ENCODE results near the gene SLC25A13. TPM values are rescaled to one million over a fixed set of nuclear protein-coding genes. Genes with fewer than 3 reads are reported as not detected.

The SLC25A13 gene
- total RNA-seq, 4 donors from 2014 or later: 24.2 to 51.1 (median 24.7) TPM

GRCh38 chr7:96314402-96315124 lies 7.3 kb downstream of the SLC25A13 start:
- TF ChIP-seq, protein P1, sequence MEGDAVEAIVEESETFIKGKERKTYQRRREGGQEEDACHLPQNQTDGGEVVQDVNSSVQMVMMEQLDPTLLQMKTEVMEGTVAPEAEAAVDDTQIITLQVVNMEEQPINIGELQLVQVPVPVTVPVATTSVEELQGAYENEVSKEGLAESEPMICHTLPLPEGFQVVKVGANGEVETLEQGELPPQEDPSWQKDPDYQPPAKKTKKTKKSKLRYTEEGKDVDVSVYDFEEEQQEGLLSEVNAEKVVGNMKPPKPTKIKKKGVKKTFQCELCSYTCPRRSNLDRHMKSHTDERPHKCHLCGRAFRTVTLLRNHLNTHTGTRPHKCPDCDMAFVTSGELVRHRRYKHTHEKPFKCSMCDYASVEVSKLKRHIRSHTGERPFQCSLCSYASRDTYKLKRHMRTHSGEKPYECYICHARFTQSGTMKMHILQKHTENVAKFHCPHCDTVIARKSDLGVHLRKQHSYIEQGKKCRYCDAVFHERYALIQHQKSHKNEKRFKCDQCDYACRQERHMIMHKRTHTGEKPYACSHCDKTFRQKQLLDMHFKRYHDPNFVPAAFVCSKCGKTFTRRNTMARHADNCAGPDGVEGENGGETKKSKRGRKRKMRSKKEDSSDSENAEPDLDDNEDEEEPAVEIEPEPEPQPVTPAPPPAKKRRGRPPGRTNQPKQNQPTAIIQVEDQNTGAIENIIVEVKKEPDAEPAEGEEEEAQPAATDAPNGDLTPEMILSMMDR (IDR thresholded peaks at IDR 0.05): no peak
- DNase-seq (ENCODE audit: low spot score) (no peak), ATAC-seq (ENCODE audit: low FRiP score) (no peak)

DNA sequence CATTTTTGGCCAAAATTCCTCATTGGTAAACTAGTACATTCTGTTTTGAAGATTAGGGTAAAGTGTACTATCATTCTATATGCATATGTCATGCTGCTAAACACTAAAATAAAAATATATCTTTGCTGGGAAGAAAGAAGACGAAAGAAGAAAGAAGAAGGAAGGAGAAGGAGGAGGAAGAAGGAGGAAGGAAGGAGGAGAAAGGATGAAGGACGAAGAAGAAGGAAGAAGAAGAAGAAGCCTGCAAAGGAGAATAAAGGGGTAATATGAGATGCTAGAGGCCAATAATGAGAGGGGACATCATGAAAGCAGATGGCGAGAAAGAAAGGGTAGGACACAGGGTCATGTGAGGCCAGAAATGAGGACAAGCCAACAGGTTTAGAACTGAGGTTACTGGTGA lies 8.0 kb downstream of the SLC25A13 start:
- no peak for ATAC-seq (ENCODE audit: low FRiP score)
- no peak for DNase-seq (ENCODE audit: low spot score)

DNA sequence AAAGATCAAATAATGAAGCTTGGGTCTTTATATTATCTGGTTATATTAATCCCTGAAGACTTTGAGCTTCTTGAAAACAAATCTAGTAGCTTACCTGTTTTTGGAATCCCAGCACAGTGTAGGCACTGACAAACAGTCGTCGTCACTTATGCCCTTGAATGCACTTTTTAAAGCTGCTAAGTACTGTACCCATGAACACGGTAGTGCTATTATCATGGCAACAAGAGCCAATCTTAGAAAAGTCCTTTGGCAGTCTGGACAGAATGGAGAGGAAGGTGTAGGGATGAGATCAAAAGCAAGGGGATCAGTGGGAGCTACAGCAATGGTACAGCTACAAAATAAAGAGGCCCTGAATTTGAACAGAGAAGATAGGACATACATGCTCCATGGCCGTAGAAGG lies 9.4 kb downstream of the SLC25A13 start:
- DNase-seq (ENCODE audit: low spot score) (no peak), ATAC-seq (ENCODE audit: low FRiP score) (no peak)
- TF ChIP-seq, protein P1 (IDR thresholded peaks at IDR 0.05): no peak

More for the DNA sequence above, 8.0 kb downstream of the SLC25A13 start:
- TF ChIP-seq, protein P1 (IDR thresholded peaks at IDR 0.05): no peak

GRCh38 chr7:96311967-96312366 lies 9.9 kb downstream of the SLC25A13 start:
- DNase-seq (ENCODE audit: low spot score) (no peak), ATAC-seq (ENCODE audit: low FRiP score) (no peak)
- TF ChIP-seq, protein P1 (IDR thresholded peaks at IDR 0.05): no peak

DNA sequence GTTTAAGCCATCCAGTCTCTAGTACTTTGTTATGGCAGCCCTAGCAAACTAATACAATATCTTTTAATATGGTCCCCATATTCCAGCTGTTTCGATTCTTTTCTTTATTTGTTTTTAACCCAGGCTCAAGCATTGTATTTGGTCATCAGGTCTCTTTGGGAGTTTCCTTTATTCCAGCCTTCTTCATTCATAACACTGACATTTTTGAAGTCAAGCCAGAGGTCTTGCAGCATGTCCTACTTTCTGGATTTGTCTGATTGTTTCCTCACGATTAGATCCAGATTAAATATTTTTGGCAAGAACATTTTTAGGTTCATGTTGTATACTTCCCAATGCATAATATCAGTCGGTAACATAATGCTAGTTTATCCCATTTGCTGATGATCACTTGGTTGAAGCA lies 11.8 kb downstream of the SLC25A13 start:
- ATAC-seq (ENCODE audit: low FRiP score) (no peak), DNase-seq (ENCODE audit: low spot score) (no peak)
- TF ChIP-seq, protein P1 (IDR thresholded peaks at IDR 0.05): no peak

- TF ChIP-seq, protein P1 (IDR thresholded peaks at IDR 0.05): no peak
- ATAC-seq (ENCODE audit: low FRiP score): no peak
- no peak for DNase-seq (ENCODE audit: low spot score)
These were observed 13.0 kb downstream of the SLC25A13 start for GRCh38 chr7:96308950-96309263.

GRCh38 chr7:96308253-96308949 lies 13.5 kb downstream of the SLC25A13 start:
- TF ChIP-seq, protein P1 (IDR thresholded peaks at IDR 0.05): no peak
- DNase-seq (ENCODE audit: low spot score) (no peak), ATAC-seq (ENCODE audit: low FRiP score) (no peak)

All from omental fat pad (tissue), 4 donors.